ENCODE results near the gene THAP9.

The THAP9 gene

DNA sequence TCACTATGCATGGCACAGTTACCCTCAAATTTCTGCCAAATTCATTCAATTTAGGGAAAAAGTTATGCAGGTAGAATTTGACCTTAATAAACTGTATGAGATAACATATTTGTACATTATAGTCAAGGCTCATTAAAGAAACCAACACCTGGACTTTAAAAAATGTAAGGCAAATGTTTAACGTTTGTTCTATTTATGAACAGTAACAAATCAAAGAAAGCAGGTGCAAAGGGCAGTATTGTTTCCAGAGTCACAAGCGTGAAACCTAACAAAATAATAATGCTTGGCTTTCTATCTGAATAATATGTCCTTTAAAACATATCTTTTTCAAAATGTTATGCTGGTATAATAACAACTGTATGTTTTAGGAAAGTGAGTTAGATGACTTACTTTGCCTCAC, 68.9 kb downstream of the THAP9 start:
- no peak overlapping the region for H3K4me2 ChIP-seq (ENCODE audit: insufficient read depth, low read length)
- no peak for TF ChIP-seq EZH2 (IDR thresholded peaks at IDR 0.05; ENCODE audit: borderline replicate concordance, low read depth, low read length, severe bottlenecking)
- TF ChIP-seq, protein P1, sequence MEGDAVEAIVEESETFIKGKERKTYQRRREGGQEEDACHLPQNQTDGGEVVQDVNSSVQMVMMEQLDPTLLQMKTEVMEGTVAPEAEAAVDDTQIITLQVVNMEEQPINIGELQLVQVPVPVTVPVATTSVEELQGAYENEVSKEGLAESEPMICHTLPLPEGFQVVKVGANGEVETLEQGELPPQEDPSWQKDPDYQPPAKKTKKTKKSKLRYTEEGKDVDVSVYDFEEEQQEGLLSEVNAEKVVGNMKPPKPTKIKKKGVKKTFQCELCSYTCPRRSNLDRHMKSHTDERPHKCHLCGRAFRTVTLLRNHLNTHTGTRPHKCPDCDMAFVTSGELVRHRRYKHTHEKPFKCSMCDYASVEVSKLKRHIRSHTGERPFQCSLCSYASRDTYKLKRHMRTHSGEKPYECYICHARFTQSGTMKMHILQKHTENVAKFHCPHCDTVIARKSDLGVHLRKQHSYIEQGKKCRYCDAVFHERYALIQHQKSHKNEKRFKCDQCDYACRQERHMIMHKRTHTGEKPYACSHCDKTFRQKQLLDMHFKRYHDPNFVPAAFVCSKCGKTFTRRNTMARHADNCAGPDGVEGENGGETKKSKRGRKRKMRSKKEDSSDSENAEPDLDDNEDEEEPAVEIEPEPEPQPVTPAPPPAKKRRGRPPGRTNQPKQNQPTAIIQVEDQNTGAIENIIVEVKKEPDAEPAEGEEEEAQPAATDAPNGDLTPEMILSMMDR (IDR thresholded peaks at IDR 0.05; ENCODE audit: borderline replicate concordance, extremely low read depth, low read length, poor library complexity, severe bottlenecking): no peak

More for the DNA sequence above, 68.9 kb downstream of the THAP9 start:
- Histone ChIP-seq H2AFZ (ENCODE audit: low read depth, low read length) (no peak overlapping the region), H3K79me2 (ENCODE audit: insufficient read depth, low read length) (peaks cover 13% of the 10 kb centered on the region; the same call in 1 of the 2 replicates), H3K36me3 (ENCODE audit: insufficient read depth, low read length) (peaks cover 84% of the 10 kb centered on the region), H3K4me3 (ENCODE audit: low read depth in 1 of 2, low read length in 2 of 2) (no peak overlapping the region), H3K4me1 (ENCODE audit: insufficient read depth, low read length) (no peaks in the 10 kb centered on the region), H3K27me3 (ENCODE audit: insufficient read depth, low read length, poor library complexity) (no peaks in the 10 kb centered on the region), H3K27ac (ENCODE audit: low read length) (no peak overlapping the region), H3K9ac (ENCODE audit: low read depth, low read length) (no peak overlapping the region), H4K20me1 (ENCODE audit: insufficient read depth, low read length) (no peaks in the 10 kb centered on the region), H3K9me3 (ENCODE audit: insufficient read depth, low read length, severe bottlenecking) (no peaks in the 10 kb centered on the region)
- ATAC-seq (ENCODE audit: insufficient read depth, low read depth) (no peak), DNase-seq (no peak)

Data from DND-41 (cell line).